Measurements from ENCODE around the gene FAR1. TPM values are rescaled to one million over a fixed set of nuclear protein-coding genes. Genes with fewer than 3 reads are reported as not detected.
A peak's percentile ranks its signal among the peaks of the same experiment; 100 is the strongest.

The FAR1 gene
- polyA plus RNA-seq, 3 donors: 47.2 to 77.0 (median 52.6) TPM

- peak overlapping the region in 3 of 7 donors; percentile 47 to 83 (median 79) for H3K27ac Mint-ChIP-seq
- H3K4me2 ChIP-seq (replicated peaks; ENCODE audit: extremely low read depth, low read length, poor library complexity, severe bottlenecking): peak overlapping the region; percentile 91
- no peaks in the 10 kb centered on the region for H3K36me3 ChIP-seq (replicated peaks in 1 of 2; ENCODE audit: control insufficient read depth in 1 of 2, insufficient read depth in 2 of 2, low read length in 2 of 2)
- no peaks in the 10 kb centered on the region for H4K20me1 ChIP-seq (ENCODE audit: insufficient read depth, low read length)
- peak overlapping the region; percentile 87 to 95 (median 94) for H3K4me3 ChIP-seq (replicated peaks in 1 of 3; ENCODE audit: low read depth in 2 of 3, low read length in 3 of 3)
- peaks cover 4 to 7% of the 10 kb centered on the region in 2 donors for H3K36me3 Mint-ChIP-seq
- H3K9me3 Mint-ChIP-seq: peaks cover 0 to 13% (median 0%) of the 10 kb centered on the region in 7 donors
- no peak for TF ChIP-seq CTCF (IDR thresholded peaks at IDR 0.05)
- intact Hi-C loops (cut with micrococcal nuclease): loop anchor here in 1 of 2 donors (2.0 to 5.0 kb wide), 3 partner anchors 35 to 388 kb away; partner anchors contain the start of gene BTBD10
- peak overlapping the region; percentile 98 for H2AFZ ChIP-seq (ENCODE audit: insufficient read depth, low read depth, low read length, poor library complexity, severe bottlenecking)
- peaks cover 44% of the 10 kb centered on the region for H3K79me2 ChIP-seq (ENCODE audit: insufficient read depth, low read length)
- no peak overlapping the region for H3K27ac ChIP-seq (ENCODE audit: low read depth in 1 of 2, low read length in 2 of 2)
- 61% methylated on average over 3 of the region's 5 CpGs for WGBS (ENCODE audit: insufficient coverage)
- H3K27me3 ChIP-seq (ENCODE audit: control insufficient read depth in 2 of 2, insufficient read depth in 2 of 2, low read length in 2 of 2): no peaks in the 10 kb centered on the region
- H3K9me3 ChIP-seq (replicated peaks in 1 of 2; ENCODE audit: control insufficient read depth in 1 of 2, insufficient read depth in 1 of 2, low read length in 2 of 2): no peaks in the 10 kb centered on the region
- peaks cover 3 to 9% (median 5%) of the 10 kb centered on the region in 3 donors for H3K27me3 Mint-ChIP-seq (ENCODE audit: low read depth in 3 of 3)
- H3K4me1 Mint-ChIP-seq: peaks cover 39% of the 10 kb centered on the region
- no peak overlapping the region for H3K9ac ChIP-seq (ENCODE audit: insufficient read depth, low read length, poor library complexity, severe bottlenecking)
- no peak for DNase-seq
- peak overlapping the region; percentile 79 to 80 for H3K4me3 Mint-ChIP-seq
- H3K4me1 ChIP-seq (ENCODE audit: control insufficient read depth in 1 of 2, insufficient read depth in 2 of 2, low read length in 2 of 2): peaks cover 32 to 43% of the 10 kb centered on the region in 2 donors
Measured at GRCh38 chr11:13667245-13667644, 1.2 kb upstream of the FAR1 start.

- Histone ChIP-seq H3K36me3 (replicated peaks in 1 of 2; ENCODE audit: control insufficient read depth in 1 of 2, insufficient read depth in 2 of 2, low read length in 2 of 2) (no peaks in the 10 kb centered on the region), H3K79me2 (ENCODE audit: insufficient read depth, low read length) (peaks cover 49% of the 10 kb centered on the region), H3K4me1 (ENCODE audit: control insufficient read depth in 1 of 2, insufficient read depth in 2 of 2, low read length in 2 of 2) (peaks cover 36 to 48% of the 10 kb centered on the region in 2 donors), H4K20me1 (ENCODE audit: insufficient read depth, low read length) (no peaks in the 10 kb centered on the region), H2AFZ (ENCODE audit: insufficient read depth, low read depth, low read length, poor library complexity, severe bottlenecking) (peak overlapping the region; percentile 98), H3K27me3 (ENCODE audit: control insufficient read depth in 2 of 2, insufficient read depth in 2 of 2, low read length in 2 of 2) (no peaks in the 10 kb centered on the region), H3K9me3 (replicated peaks in 1 of 2; ENCODE audit: control insufficient read depth in 1 of 2, insufficient read depth in 1 of 2, low read length in 2 of 2) (no peaks in the 10 kb centered on the region), H3K4me3 (replicated peaks in 1 of 3; ENCODE audit: low read depth in 2 of 3, low read length in 3 of 3) (peak overlapping the region; percentile 87 to 95 (median 94)), H3K27ac (ENCODE audit: low read depth in 1 of 2, low read length in 2 of 2) (peak overlapping the region; percentile 58 to 88), H3K4me2 (replicated peaks; ENCODE audit: extremely low read depth, low read length, poor library complexity, severe bottlenecking) (peak overlapping the region; percentile 91), H3K9ac (ENCODE audit: insufficient read depth, low read length, poor library complexity, severe bottlenecking) (peak overlapping the region; percentile 71)
- 4% methylated on average over 7 of the region's 15 CpGs for WGBS (ENCODE audit: insufficient coverage)
- peaks cover 4 to 7% of the 10 kb centered on the region in 2 donors for H3K36me3 Mint-ChIP-seq
- peaks cover 0 to 13% (median 0%) of the 10 kb centered on the region in 7 donors for H3K9me3 Mint-ChIP-seq
- H3K4me3 Mint-ChIP-seq: peak overlapping the region; percentile 79 to 80
- no peak for DNase-seq
- H3K27ac Mint-ChIP-seq: peak overlapping the region; percentile 62 to 87 (median 82)
- TF ChIP-seq CTCF (IDR thresholded peaks at IDR 0.05): no peak
- peaks cover 44% of the 10 kb centered on the region for H3K4me1 Mint-ChIP-seq
- intact Hi-C loops (cut with micrococcal nuclease): loop anchor here in 1 of 2 donors (2.0 to 5.0 kb wide), 3 partner anchors 35 to 389 kb away; partner anchors contain the start of gene BTBD10
- peaks cover 2 to 8% (median 5%) of the 10 kb centered on the region in 3 donors for H3K27me3 Mint-ChIP-seq (ENCODE audit: low read depth in 3 of 3)
Measured at GRCh38 chr11:13667795-13668101, 720 bp upstream of the FAR1 start.

Data from CD14-positive monocyte (primary cell).